HepG2 (cell line): ENCODE data around the gene LIMCH1. TPM values are rescaled to one million over a fixed set of nuclear protein-coding genes. Genes with fewer than 3 reads are reported as not detected.

Experiments
- ATAC-seq: fragments of 200-7000 bp; cut with Tn5 transposase; 3 replicates; pipeline ENCODE4 v1.9.1; 2020; ENCODE audit warnings: mild to moderate bottlenecking, moderate library complexity
- BruUV-seq: library from RNA; stranded (reverse); fragments of 400-500 nt; replicated peaks from 2 replicates; lab custom pipeline; 2021; lab: Mats Ljungman, UMichigan
- CTCF ChIA-PET: fragments of 300-600 bp; formaldehyde crosslinking; extraction: SDS; loops from one replicate; lab custom pipeline; 2021; ENCODE audit warnings: low total read pairs, inconsistent platforms, low intra/inter-chr PET ratio; lab: Yijun Ruan, JAX
- POLR2A ChIA-PET: fragments of 350-600 bp; sonication (Branson Sonifier 250); formaldehyde crosslinking; loops from one replicate; lab custom pipeline; 2020; ENCODE audit warnings: antibody characterized with exemption, inconsistent platforms; lab: Yijun Ruan, JAX
- DNase-seq: peaks from one replicate; pipeline ENCODE4 v3.0.0-alpha.2; 2015; ENCODE audit warnings: low spot score
- FAIRE-seq: peaks from 3 replicates; lab custom pipeline; 2011; peaks lifted over from hg19 to GRCh38; lab: Jason Lieb, UNC
- H2AFZ ChIP-seq: one replicate; pipeline ENCODE4 v1.6.1; 2011; ENCODE audit warnings: low read length, inconsistent platforms
- H3K27ac ChIP-seq: fragments of 300-600 bp; 3 replicates; pipeline ENCODE4 v1.8.0; 2011; ENCODE audit warnings: mixed run types, mild to moderate bottlenecking, mixed read lengths, low read length, inconsistent platforms; ENCODE audit not compliant: insufficient read depth; ENCODE audit errors: extremely low read length
- H3K27me3 ChIP-seq, 2 experiments: fragments of 200-600 bp in 1 of 2; 2 replicates in 1 of 2; 3 replicates in 1 of 2; pipeline versions ENCODE4 v1.6.0 to v1.8.0; 2011; ENCODE audit warnings: low read length in 2 of 2, mild to moderate bottlenecking in 2 of 2, moderate library complexity in 2 of 2, inconsistent platforms in 1 of 2; ENCODE audit not compliant: insufficient read depth in 2 of 2, control insufficient read depth in 1 of 2
- H3K36me3 ChIP-seq, 2 experiments: fragments of 200-600 bp in 1 of 2; replicated peaks in 1 of 2; 2 replicates in 1 of 2; 3 replicates in 1 of 2; pipeline versions ENCODE4 v1.5.1 to v1.8.0; 2011; ENCODE audit warnings: low read length in 2 of 2, inconsistent platforms in 1 of 2; ENCODE audit not compliant: insufficient read depth in 2 of 2, control insufficient read depth in 1 of 2
- H3K4me1 ChIP-seq: 2 replicates; pipeline ENCODE4 v1.5.1; 2012; ENCODE audit warnings: low read length, inconsistent platforms; ENCODE audit not compliant: insufficient read depth
- H3K4me2 ChIP-seq: 2 replicates; pipeline ENCODE4 v1.6.0; 2011; ENCODE audit warnings: low read depth, low read length, inconsistent platforms
- H3K4me3 ChIP-seq, 3 experiments: fragments of 200-600 bp in 1 of 3; sonication (generic), shearing (Covaris generic) in 1 of 3; replicated peaks in 1 of 3; 2 replicates each; pipeline ENCODE4 v1.5.1; 2011 to 2016; ENCODE audit warnings: low read length in 3 of 3, inconsistent platforms in 2 of 3, low read depth in 2 of 3, mild to moderate bottlenecking in 2 of 3, control low read depth in 1 of 3, mixed read lengths in 1 of 3; ENCODE audit not compliant: insufficient read depth in 1 of 3
- H3K79me2 ChIP-seq: one replicate; pipeline ENCODE4 v1.6.1; 2011; ENCODE audit warnings: low read length, inconsistent platforms; ENCODE audit not compliant: insufficient read depth
- H3K9ac ChIP-seq: 2 replicates; pipeline ENCODE4 v1.6.0; 2011; ENCODE audit warnings: mild to moderate bottlenecking, low read depth, low read length, inconsistent platforms; ENCODE audit not compliant: insufficient read depth
- H3K9me3 ChIP-seq: 2 replicates; pipeline ENCODE4 v1.5.1; 2012; ENCODE audit warnings: mild to moderate bottlenecking, low read length
- H4K20me1 ChIP-seq: 2 replicates; pipeline ENCODE4 v1.6.0; 2011; ENCODE audit warnings: inconsistent platforms, mild to moderate bottlenecking, low read length, moderate library complexity; ENCODE audit not compliant: insufficient read depth
- BCLAF1 ChIP-seq: fragments of 450-650 bp; IDR thresholded peaks from 2 replicates; pipeline ENCODE4 v1.6.1; 2017; ENCODE audit warnings: mild to moderate bottlenecking
- DZIP1 ChIP-seq: sonication (generic); formaldehyde crosslinking; IDR thresholded peaks from 2 replicates; pipeline ENCODE4 v1.5.0; 2020; ENCODE audit warnings: mild to moderate bottlenecking, missing genetic modification reagents
- ISL2 ChIP-seq: sonication (generic); formaldehyde crosslinking; IDR thresholded peaks from 2 replicates; pipeline ENCODE4 v1.5.0; 2020; ENCODE audit warnings: missing genetic modification reagents
- RCOR2 ChIP-seq: IDR thresholded peaks from 2 replicates; pipeline ENCODE4 v1.6.1; 2016; ENCODE audit warnings: missing biosample characterization, missing genetic modification reagents
- THRA ChIP-seq: sonication (generic); formaldehyde crosslinking; IDR thresholded peaks from 2 replicates; pipeline ENCODE4 v1.4.0; 2020; ENCODE audit warnings: missing genetic modification reagents, borderline replicate concordance
- ZNF253 ChIP-seq: sonication (generic); formaldehyde crosslinking; IDR thresholded peaks from 2 replicates; pipeline ENCODE4 v1.8.0; 2022; ENCODE audit warnings: mild to moderate bottlenecking, missing genetic modification reagents, borderline replicate concordance
- ZNF564 ChIP-seq: sonication (generic); formaldehyde crosslinking; IDR thresholded peaks from 2 replicates; pipeline ENCODE4 v1.8.1; 2023; ENCODE audit warnings: mild to moderate bottlenecking, missing genetic modification reagents
- in situ Hi-C: cut with HindIII; loops from 2 replicates; pipeline ENCODE4 v1.10.0; 2017; ENCODE audit warnings: low pct_unique_long_range_greater_than_20kb; ENCODE audit not compliant: extremely low pct_ligation_motif_present
- intact Hi-C: fragments of 100-400 bp; cut with micrococcal nuclease; formaldehyde crosslinking; loops from one replicate; pipeline ENCODE4 v1.10.0; 2022; ENCODE audit not compliant: unreplicated experiment
- polyA plus RNA-seq, 8 experiments: library from polyadenylated mRNA; depleted of rRNA in 3 of 8; stranded (reverse) in 7 of 8; unstranded in 1 of 8; fragments of >200 nt; fragmentation: Illumina TruSeq in 4 of 8; extraction: Trizol in 4 of 8; gene quantifications; 2 replicates each; pipeline versions ENCODE4 v1.2.1 to v1.2.3, GENCODE V29; 2011 to 2016; ENCODE audit warnings: low read depth in 4 of 8, missing spikeins in 1 of 8, mixed read lengths in 1 of 8; ENCODE audit not compliant: insufficient read depth in 1 of 8
- total RNA-seq, 5 experiments: library from RNA; depleted of rRNA; stranded (reverse); fragments of >200 nt; fragmentation: Illumina TruSeq; extraction: Trizol; gene quantifications; 2 replicates each; pipeline ENCODE4 v1.2.3, GENCODE V29; 2016; ENCODE audit warnings: low read depth in 1 of 5

The LIMCH1 gene
- total and polyA plus RNA-seq, 2 of the 13 experiments (the other 11 are each of a cell fraction or from before 2014, with no cell fraction given) = 0.04 TPM; not detected in 1

GRCh38 chr4:41539711-41540110 lies 1.8 kb downstream of the LIMCH1 start:
- Histone ChIP-seq H3K9me3 (no peaks in the 10 kb centered on the region), H2AFZ (no peak overlapping the region), H4K20me1 (no peaks in the 10 kb centered on the region), H3K27me3 (peaks cover 0 to 14% of the 10 kb centered on the region in 2 experiments; a peak in 1 of 5 replicates), H3K27ac (no peak overlapping the region), H3K4me1 (no peaks in the 10 kb centered on the region), H3K4me2 (no peak overlapping the region), H3K4me3 (no peak overlapping the region), H3K79me2 (no peaks in the 10 kb centered on the region), H3K36me3 (no peaks in the 10 kb centered on the region), H3K9ac (no peak overlapping the region)
- no peak for ATAC-seq
- DNase-seq = no peak
- no TSS peak for BruUV-seq
- intact Hi-C loops = no loop called here
- ChIA-PET POLR2A (no interaction called here), CTCF (no interaction called here)
- in situ Hi-C loops = no loop called here
- TF ChIP-seq ISL2 (CRISPR knock-in tag) (no peak), THRA (CRISPR knock-in tag) (no peak), BCLAF1 (no peak), ZNF253 (no peak), ZNF564 (CRISPR knock-in tag) (no peak), RCOR2 (CRISPR knock-in tag) (no peak), DZIP1 (CRISPR knock-in tag) (no peak)
- FAIRE-seq = no peak
